ENCODE measurements around the gene FANCB. TPM values are rescaled to one million over a fixed set of nuclear protein-coding genes. Genes with fewer than 3 reads are reported as not detected.

Gene FANCB
- total and polyA plus RNA-seq, 2 of the 8 experiments (the other 6 are each of a cell fraction or from before 2014, with no cell fraction given) = 1.9 to 13.8 TPM

- Histone ChIP-seq H3K56ac (replicated peaks; ENCODE audit: insufficient read length, low read depth, low read length) (no peak overlapping the region), H3K4me2 (ENCODE audit: insufficient read depth in 1 of 2, low read depth in 2 of 2, low read length in 2 of 2) (no peak overlapping the region), H3K14ac (ENCODE audit: insufficient read length) (no peak overlapping the region), H3K18ac (ENCODE audit: extremely low read depth, low read length) (no peak overlapping the region), H3K36me3 (ENCODE audit: control insufficient read depth in 2 of 4, insufficient read depth in 4 of 4, low read length in 3 of 4) (peaks cover 0 to 17% (median 0%) of the 10 kb centered on the region in 4 experiments; a peak in 4 of 8 replicates), H4K91ac (replicated peaks; ENCODE audit: insufficient read length, low read length) (no peak overlapping the region), H3K4me1 (replicated peaks in 1 of 4; ENCODE audit: control insufficient read depth in 3 of 4, insufficient read depth in 4 of 4, low read length in 3 of 4) (no peaks in the 10 kb centered on the region), H3K79me2 (ENCODE audit: control insufficient read depth in 1 of 2, insufficient read depth in 2 of 2, low read length in 2 of 2) (no peaks in the 10 kb centered on the region), H2BK12ac (ENCODE audit: low read depth, low read length) (no peak overlapping the region), H3K23ac (ENCODE audit: insufficient read length) (no peak overlapping the region), H3K9me3 (ENCODE audit: insufficient read depth in 2 of 2, low read depth in 1 of 2, low read length in 1 of 2) (no peaks in the 10 kb centered on the region), H2BK5ac (ENCODE audit: low read depth, low read length) (no peak overlapping the region), H3K27ac (ENCODE audit: low read depth, low read length) (no peak overlapping the region), H2BK20ac (ENCODE audit: low read length) (no peak overlapping the region), H4K8ac (ENCODE audit: extremely low read depth, insufficient read depth, low read length) (no peak overlapping the region), H3K4ac (replicated peaks; ENCODE audit: insufficient read length, low read depth, low read length) (no peak overlapping the region), H3K4me3 (ENCODE audit: extremely low read depth in 1 of 4, insufficient read depth in 2 of 4, low read depth in 3 of 4, low read length in 4 of 4) (no peak overlapping the region), H3K79me1 (ENCODE audit: low read depth, low read length) (no peaks in the 10 kb centered on the region), H2BK120ac (replicated peaks; ENCODE audit: low read depth, low read length) (no peak overlapping the region), H3K27me3 (replicated peaks in 1 of 4; ENCODE audit: control insufficient read depth in 3 of 4, extremely low read depth in 1 of 4, insufficient read depth in 3 of 4, low read length in 3 of 4) (no peaks in the 10 kb centered on the region), H4K5ac (ENCODE audit: insufficient read length, low read depth, low read length) (no peak overlapping the region), H2AFZ (ENCODE audit: low read length) (no peak overlapping the region), H3K9ac (replicated peaks in 1 of 4; ENCODE audit: extremely low read depth in 1 of 4, low read depth in 3 of 4, low read length in 3 of 4) (no peak overlapping the region), H3K23me2 (ENCODE audit: low read depth, low read length) (no peaks in the 10 kb centered on the region), H4K20me1 (replicated peaks in 1 of 2; ENCODE audit: control insufficient read depth in 1 of 2, insufficient read depth in 2 of 2, low read length in 2 of 2) (no peaks in the 10 kb centered on the region), H2BK15ac (ENCODE audit: low read length) (no peak overlapping the region), H2AK5ac (ENCODE audit: low read depth, low read length) (no peak overlapping the region)
- DNase-seq (ENCODE audit: low read depth in 1 of 2, low spot score in 2 of 2) (no peak), FAIRE-seq (no peak)
- TF ChIP-seq FOSL1 (IDR thresholded peaks at IDR 0.05; ENCODE audit: insufficient read depth, low read depth, low read length) (no peak), SP1 (IDR thresholded peaks at IDR 0.05; ENCODE audit: low read depth, low read length) (no peak), RAD21 (IDR thresholded peaks at IDR 0.05 in 1 of 2, conservative IDR thresholded peaks at IDR 0.05 in 1 of 2; ENCODE audit: low read depth in 2 of 2, low read length in 2 of 2) (no peak), BRCA1 (IDR thresholded peaks at IDR 0.05; ENCODE audit: low read depth, low read length) (no peak), BCL11A (IDR thresholded peaks at IDR 0.05; ENCODE audit: low read depth in 2 of 2, low read length in 2 of 2) (no peak), KDM1A (IDR thresholded peaks at IDR 0.05; ENCODE audit: borderline replicate concordance, low read length) (no peak), BACH1 (IDR thresholded peaks at IDR 0.05; ENCODE audit: low read length) (no peak), SAP30 (IDR thresholded peaks at IDR 0.05; ENCODE audit: insufficient read depth, insufficient replicate concordance, low read length) (no peak), TCF12 (IDR thresholded peaks at IDR 0.05; ENCODE audit: low read depth, low read length) (no peak), EGR1 (IDR thresholded peaks at IDR 0.05; ENCODE audit: borderline replicate concordance, low read depth, low read length) (no peak), USF2 (IDR thresholded peaks at IDR 0.05; ENCODE audit: low read length) (no peak), ASH2L (IDR thresholded peaks at IDR 0.05; ENCODE audit: low read length) (no peak)
- WGBS, 2 experiments (ENCODE audit: extremely low coverage in 1 of 2, insufficient coverage in 1 of 2, insufficient read length in 1 of 2, insufficient replicate concordance in 2 of 2, low coverage in 1 of 2, low lambda C conversion rate in 2 of 2, missing lambda C conversion rate in 1 of 2) = 100% methylated on average over 2 of the region's 2 CpGs; no CpG with 5 or more reads in 1 of the 2 experiments
- POLR2A ChIA-PET (ENCODE audit: partially characterized antibody) = no interaction called here
- CTCF ChIA-PET (ENCODE audit: partially characterized antibody) = interaction anchor here (0.9 to 1.1 kb wide), 2 partner anchors 9 to 224 kb away, joined by 3 to 4 read pairs; no protein-coding TSS in a partner anchor
Measured at GRCh38 chrX:14919407-14919806, 46.5 kb upstream of the FANCB start.

Data from H1 (cell line).